RKO (cell line): ENCODE data around the gene FAM78B.

Experiments
- DNase-seq: peaks from one replicate; pipeline ENCODE4 v3.0.0-alpha.2; 2016; ENCODE audit warnings: low spot score

Gene FAM78B

DNA sequence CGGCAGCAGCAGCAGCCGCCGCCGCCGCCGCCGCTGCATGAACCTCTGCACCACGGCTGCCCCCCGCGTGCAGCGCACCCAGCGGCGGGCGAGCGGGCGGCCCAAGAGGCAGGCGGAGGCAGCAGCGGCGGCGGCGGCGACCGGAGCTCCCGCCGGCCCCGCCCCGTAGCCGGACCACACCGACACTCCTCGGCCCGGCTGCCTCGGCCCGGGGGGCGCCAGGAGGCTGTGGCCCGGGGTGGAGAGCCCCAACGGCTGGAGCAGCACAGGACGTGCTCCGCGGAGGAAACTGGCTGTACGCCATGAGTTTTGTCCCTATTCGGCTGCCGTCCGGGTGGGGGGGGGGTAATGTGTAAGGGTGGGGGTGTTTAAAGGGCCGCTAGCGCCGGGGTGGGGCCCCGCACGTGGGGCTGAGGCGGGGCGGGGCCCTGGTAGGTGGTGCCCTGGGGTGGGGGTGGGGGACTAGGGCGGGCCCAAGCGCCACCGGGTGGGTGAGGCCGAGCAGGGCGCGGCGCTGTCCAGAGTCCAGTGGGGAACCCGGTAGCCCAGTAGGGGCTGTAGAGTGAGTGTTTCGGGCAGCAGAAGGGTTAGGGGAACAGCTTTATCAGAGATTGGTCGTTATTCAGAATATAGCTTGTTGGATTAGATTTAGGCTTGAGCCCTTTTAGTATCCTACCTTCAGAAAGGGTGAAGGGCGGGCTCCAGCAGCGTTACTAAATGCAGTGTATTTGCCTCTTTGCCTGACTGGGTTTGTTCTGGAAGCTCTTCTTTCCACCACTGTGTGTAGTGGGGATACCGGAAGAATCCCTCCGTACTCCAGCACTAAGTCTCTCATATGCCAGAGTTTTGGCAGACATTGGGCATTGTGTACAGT, at the start of gene FAM78B:
FAM78B (minus strand) TSS at position 304 of the 874 bp plus-strand sequence. CDS start 753 bp downstream, outside the sequence.
- peak; percentile 82 for DNase-seq

DNA sequence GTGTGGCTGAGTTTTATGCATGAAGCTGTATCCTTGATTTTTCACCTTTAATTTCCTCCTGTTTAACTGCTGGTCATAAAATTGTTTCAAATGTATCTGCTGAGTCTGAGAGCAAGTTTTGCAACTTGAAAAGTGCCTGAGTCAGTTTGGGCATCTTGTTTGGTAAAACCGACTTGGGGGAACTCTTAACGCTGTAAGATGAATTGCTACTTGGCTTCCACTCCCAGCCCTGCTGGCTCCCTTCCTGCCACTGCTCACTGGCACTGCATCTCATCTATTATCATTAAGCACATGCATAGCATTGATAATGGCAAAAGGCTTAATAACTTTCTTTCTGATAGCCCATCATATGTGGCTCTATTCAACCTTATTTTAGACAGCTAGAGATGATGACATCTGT, 35.7 kb upstream of the FAM78B start:
- no peak for DNase-seq

DNA sequence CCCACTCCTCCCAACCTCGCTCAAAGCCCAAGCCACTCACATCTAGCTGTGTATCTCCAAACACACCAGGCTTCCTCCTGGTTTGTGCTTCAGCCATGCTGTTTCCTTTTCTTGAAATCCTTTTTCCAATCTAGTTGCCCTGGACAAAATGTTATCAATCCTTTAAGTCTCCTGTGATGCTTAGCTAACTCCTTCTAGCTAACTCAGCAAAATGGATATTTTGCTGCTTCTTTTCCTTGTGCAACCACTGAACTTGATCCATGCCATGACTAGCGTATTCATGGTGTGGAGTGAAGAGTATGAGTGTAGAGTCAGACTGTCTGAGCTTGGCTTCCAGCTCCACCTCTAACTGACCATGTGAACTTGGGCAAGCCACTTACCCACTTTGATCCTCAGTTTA, 33.9 kb upstream of the FAM78B start:
- DNase-seq: no peak

DNA sequence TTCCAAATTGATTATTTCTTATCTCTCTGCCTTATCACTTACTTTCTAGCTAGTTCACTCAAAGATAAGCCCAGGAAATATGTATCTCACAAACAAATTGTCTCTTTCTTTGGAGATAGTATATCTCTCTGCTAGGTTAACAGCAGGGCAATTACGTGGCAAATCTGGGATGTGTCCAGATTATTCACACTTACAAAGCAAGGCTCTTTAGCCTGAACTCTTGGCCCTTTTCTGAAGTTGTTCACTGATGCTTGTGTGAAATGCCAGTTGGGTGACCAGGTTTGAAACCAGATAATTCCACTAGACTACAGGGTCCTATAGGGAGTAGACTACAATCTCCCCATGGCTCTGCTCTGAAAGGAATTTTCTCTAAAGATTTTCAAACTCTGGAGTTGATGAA, 30.8 kb upstream of the FAM78B start:
- DNase-seq: peak; percentile 48

DNA sequence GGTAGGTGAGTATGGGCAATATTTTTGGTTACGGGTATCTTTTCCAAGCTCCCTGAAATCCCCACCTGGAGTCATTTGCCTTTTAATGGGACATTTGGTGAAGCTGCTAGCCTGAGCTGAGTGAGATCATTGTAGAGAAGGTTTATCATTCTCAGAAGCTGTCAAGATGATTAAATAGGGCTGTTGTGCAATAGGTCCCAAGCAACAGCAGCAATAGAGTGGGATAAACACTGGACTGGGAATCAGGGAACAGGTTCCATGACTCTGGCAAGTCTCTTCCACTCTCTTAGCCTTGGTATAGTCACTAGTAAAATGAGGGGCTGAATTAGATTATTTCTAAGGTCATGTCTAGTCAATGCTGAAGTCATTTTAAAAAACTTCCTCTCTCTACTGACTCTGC, 30.3 kb upstream of the FAM78B start:
- DNase-seq: peak; percentile 7

GRCh38 chr1:166193057-166193698, 26.4 kb upstream of the FAM78B start:
- DNase-seq: peak; percentile 12

DNA sequence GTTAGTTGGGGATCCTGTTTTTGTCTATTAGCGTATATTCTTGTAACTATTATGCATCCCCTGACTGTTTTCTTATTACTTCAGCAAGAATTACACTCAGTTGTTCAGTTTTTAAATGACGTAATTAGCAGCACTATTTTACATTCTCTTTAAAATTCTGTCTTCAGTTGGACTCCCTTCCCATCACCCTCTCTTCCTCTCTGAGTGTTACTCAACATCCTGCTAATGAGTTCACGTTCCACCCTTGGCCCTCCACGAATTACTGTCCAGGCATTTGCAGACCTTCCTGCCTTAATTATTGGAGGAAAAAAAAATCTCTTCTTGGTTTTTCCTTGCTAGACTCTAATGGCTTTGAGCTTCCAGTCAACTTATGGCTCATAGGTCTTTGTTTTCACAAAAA, 23.6 kb upstream of the FAM78B start:
- DNase-seq: no peak

- peak; percentile 18 for DNase-seq
These were observed 22.3 kb upstream of the FAM78B start for GRCh38 chr1:166189126-166189525.

- DNase-seq: no peak
These were observed 18.7 kb upstream of the FAM78B start for GRCh38 chr1:166185526-166185925.

DNA sequence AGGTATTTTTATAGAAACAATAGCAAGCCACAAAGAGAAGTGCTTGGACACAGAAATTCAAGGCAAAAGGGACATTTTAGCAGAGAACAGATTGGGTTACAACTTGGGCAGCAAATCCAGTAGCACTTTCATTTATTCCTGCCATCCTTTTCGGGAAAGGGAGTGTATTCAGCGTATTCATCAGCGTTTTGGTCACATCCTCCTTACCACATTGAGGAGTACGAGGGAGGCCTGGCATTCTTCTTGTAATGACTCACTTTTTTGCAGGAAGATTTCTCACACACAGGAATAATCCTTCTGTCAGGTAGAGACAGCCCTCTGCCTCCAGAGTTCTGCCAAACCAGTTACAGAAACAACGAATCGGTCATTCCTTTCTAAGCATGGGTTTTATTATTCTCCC, 18.1 kb upstream of the FAM78B start:
- peak; percentile 25 for DNase-seq

- no peak for DNase-seq
These were observed 17.2 kb upstream of the FAM78B start for GRCh38 chr1:166184012-166184411.

GRCh38 chr1:166182281-166182680, 15.5 kb upstream of the FAM78B start:
- no peak for DNase-seq

GRCh38 chr1:166176416-166176815, 9.6 kb upstream of the FAM78B start:
- no peak for DNase-seq

- DNase-seq: no peak
These were observed 8.2 kb upstream of the FAM78B start for GRCh38 chr1:166175032-166175431.

GRCh38 chr1:166174108-166174507, 7.3 kb upstream of the FAM78B start:
- DNase-seq: no peak

- no peak for DNase-seq
These were observed 5.3 kb upstream of the FAM78B start for GRCh38 chr1:166172106-166172505.

- DNase-seq: no peak
These were observed 3.9 kb upstream of the FAM78B start for GRCh38 chr1:166170726-166171125.

GRCh38 chr1:166170075-166170474, 3.3 kb upstream of the FAM78B start:
- no peak for DNase-seq

DNA sequence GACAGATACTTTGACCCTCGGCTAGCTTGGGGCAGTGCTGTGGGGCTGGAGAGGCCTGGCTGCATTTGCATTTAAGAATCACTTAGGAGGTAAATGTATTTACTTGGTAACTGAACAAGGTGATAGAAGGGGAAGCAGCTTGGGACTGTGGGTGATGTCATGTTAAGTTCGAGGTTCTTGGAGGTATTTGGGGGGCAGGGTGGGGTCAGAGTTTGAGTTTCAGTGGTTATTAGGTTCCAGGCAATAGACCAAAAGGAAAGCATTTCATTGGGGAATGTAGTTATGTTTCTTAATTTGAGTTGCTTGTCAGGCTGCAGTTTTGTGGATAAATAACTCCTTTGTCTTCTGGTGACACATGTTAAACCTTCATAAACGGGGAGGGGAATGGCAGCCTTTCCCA, 2.4 kb upstream of the FAM78B start:
- no peak for DNase-seq

DNA sequence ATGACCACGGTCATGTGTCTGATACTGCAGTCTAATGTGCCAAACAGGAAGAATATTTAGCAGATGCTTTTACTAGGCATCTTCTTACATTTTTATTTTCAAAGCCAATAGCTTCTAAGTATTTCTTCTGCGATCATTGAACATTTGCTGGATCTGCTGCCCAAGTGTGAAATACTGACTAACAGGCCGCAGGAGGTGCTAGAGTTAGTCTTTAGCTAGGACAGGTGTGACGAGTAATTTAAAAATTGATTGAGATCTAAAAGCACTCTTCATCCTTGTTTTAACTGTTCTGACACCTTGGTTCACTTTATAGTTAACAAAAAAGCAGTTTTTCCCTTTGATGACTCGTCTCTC, 748 bp upstream of the FAM78B start:
- DNase-seq: no peak

- no peak for DNase-seq
These were observed 488 bp downstream of the FAM78B start for GRCh38 chr1:166166329-166166697.

GRCh38 chr1:166165661-166166328, 1.0 kb downstream of the FAM78B start:
- DNase-seq: no peak

DNA sequence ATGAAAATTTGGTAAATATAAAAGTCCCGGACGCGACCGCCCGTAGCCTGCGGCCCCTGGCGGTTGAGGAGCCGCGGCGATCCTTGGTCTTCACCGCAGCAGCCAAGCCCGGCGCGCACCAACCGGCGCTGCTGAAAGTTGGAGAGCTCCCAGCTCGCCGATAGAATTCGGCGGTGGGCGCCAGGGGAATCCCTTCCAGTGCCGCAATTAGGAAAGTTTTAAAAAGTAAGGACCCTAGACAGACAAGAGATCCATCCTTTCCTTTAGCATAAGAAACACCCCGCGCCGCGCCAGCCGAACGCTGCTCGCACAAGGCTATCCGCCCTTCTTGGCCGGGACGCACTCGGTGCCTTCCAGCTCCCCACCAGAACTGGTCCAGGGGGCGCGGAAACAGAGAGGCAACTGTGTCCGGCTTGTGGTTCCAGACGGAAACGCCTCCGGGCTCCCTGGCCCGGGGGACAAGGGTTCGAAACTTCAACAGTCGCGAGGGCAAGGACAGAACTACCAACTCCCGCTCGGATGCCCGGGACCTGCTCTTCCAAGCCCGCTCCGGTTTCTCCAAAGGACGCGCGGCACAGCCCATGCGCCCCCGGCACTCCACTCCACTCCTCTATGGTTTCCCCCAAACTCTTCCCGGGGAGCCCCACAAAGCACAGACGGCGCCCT, 1.7 kb downstream of the FAM78B start:
- DNase-seq: no peak
